PC-3 (cell line): ENCODE measurements around the gene CSRNP3. TPM values are rescaled to one million over a fixed set of nuclear protein-coding genes. Genes with fewer than 3 reads are reported as not detected.

ENCODE experiments used
- ATAC-seq: fragments of 200-7000 bp; cut with Tn5 transposase; 2 replicates; pipeline ENCODE4 v1.9.1; 2020; ENCODE audit warnings: mild to moderate bottlenecking, moderate library complexity
- BruUV-seq: library from RNA; stranded (reverse); fragments of 400-500 nt; replicated peaks from 2 replicates; lab custom pipeline; 2021; lab: Mats Ljungman, UMichigan
- CTCF ChIA-PET: fragments of 300-600 bp; sonication (Branson Sonifier 250); formaldehyde crosslinking; loops from one replicate; lab custom pipeline; 2022; ENCODE audit warnings: antibody characterized with exemption; lab: Charles Lee
- POLR2A ChIA-PET: fragments of 300-600 bp; sonication (Branson Sonifier 250); formaldehyde crosslinking; loops from one replicate; lab custom pipeline; 2022; ENCODE audit warnings: antibody characterized with exemption; ENCODE audit not compliant: unreplicated experiment; lab: Charles Lee
- DNase-seq: peaks from one replicate; pipeline ENCODE4 v3.0.0-alpha.2; 2015
- H2AFZ ChIP-seq: fragments of 300-600 bp; sonication (generic); 2 replicates; pipeline ENCODE4 v1.6.0; 2016; ENCODE audit warnings: antibody characterized with exemption, low read length
- H3F3A ChIP-seq: fragments of 300-600 bp; sonication (generic); one replicate; pipeline ENCODE4 v1.6.0; 2017; ENCODE audit warnings: antibody characterized with exemption, low read length, control low read depth, mild to moderate bottlenecking; ENCODE audit not compliant: unreplicated experiment
- H3K27ac ChIP-seq: fragments of 300-600 bp; sonication (generic); 2 replicates; pipeline ENCODE4 v1.5.1; 2016; ENCODE audit warnings: mild to moderate bottlenecking, low read length
- H3K27me3 ChIP-seq: fragments of 300-600 bp; sonication (generic); 2 replicates; pipeline ENCODE4 v1.6.1; 2016; ENCODE audit warnings: low read length, mixed read lengths
- H3K36me3 ChIP-seq: fragments of 300-600 bp; sonication (generic); 2 replicates; pipeline ENCODE4 v1.6.1; 2016; ENCODE audit warnings: low read depth, mixed run types, low read length, mixed read lengths
- H3K4me1 ChIP-seq: fragments of 300-600 bp; sonication (generic); 2 replicates; pipeline ENCODE4 v1.5.1; 2016; ENCODE audit warnings: low read length; ENCODE audit not compliant: insufficient read depth
- H3K4me2 ChIP-seq: fragments of 300-600 bp; sonication (generic); 2 replicates; pipeline ENCODE4 v1.6.0; 2016; ENCODE audit warnings: low read length
- H3K4me3 ChIP-seq: fragments of 300-600 bp; sonication (generic); 2 replicates; pipeline ENCODE4 v1.5.1; 2016; ENCODE audit warnings: mild to moderate bottlenecking, low read length, mixed read lengths
- H3K79me2 ChIP-seq: fragments of 300-600 bp; sonication (generic); 2 replicates; pipeline ENCODE4 v1.6.1; 2017; ENCODE audit warnings: low read length, mixed read lengths
- H3K9ac ChIP-seq: fragments of 300-600 bp; sonication (generic); 2 replicates; pipeline ENCODE4 v1.6.0; 2016; ENCODE audit warnings: mild to moderate bottlenecking, low read length
- H3K9me2 ChIP-seq: fragments of 300-600 bp; sonication (generic); replicated peaks from 2 replicates; pipeline ENCODE4 v1.6.1; 2016; ENCODE audit warnings: mixed run types, low read length, mixed read lengths
- H3K9me3 ChIP-seq: fragments of 300-600 bp; sonication (generic); 2 replicates; pipeline ENCODE4 v1.6.1; 2016; ENCODE audit warnings: low read length, mixed read lengths
- H4K20me1 ChIP-seq: fragments of 300-600 bp; sonication (generic); 2 replicates; pipeline ENCODE4 v1.6.1; 2016; ENCODE audit warnings: low read length, mixed read lengths
- CTCF ChIP-seq: fragments of 300-600 bp; sonication (generic); conservative IDR thresholded peaks from 2 replicates; pipeline ENCODE4 v1.5.1; 2017; ENCODE audit warnings: antibody characterized with exemption, low read depth, mild to moderate bottlenecking, low read length
- EZH2 ChIP-seq: fragments of 300-600 bp; sonication (generic); IDR thresholded peaks from one replicate; pipeline ENCODE4 v1.6.1; 2017; ENCODE audit warnings: antibody characterized with exemption, mild to moderate bottlenecking, low read length; ENCODE audit not compliant: unreplicated experiment
- EZH2phosphoT487 ChIP-seq: fragments of 300-600 bp; sonication (generic); IDR thresholded peaks from 2 replicates; pipeline ENCODE4 v1.6.1; 2018; ENCODE audit warnings: mild to moderate bottlenecking, antibody characterized with exemption, low read length, borderline replicate concordance
- intact Hi-C: fragments of 100-400 bp; cut with micrococcal nuclease; formaldehyde crosslinking; loops from 2 replicates; pipeline ENCODE4 v1.9.0; 2023
- total RNA-seq: library from RNA; depleted of rRNA; stranded (reverse); fragments of >200 nt; gene quantifications from 2 replicates; pipeline ENCODE4 v1.2.3, GENCODE V29; 2014

CSRNP3 gene
- total RNA-seq, 1 experiment from 2014 or later, result 2.2 TPM

- H3K9me3 ChIP-seq, result no peaks in the 10 kb centered on the region
- no peak overlapping the region for H2AFZ ChIP-seq
- CTCF ChIA-PET, result interaction anchor here (0.5 kb wide), 1 partner anchor 403 kb away, joined by 4 read pairs; no protein-coding TSS in a partner anchor
- BruUV-seq, result no TSS peak
- H3K9me2 ChIP-seq, result no peaks in the 10 kb centered on the region
- POLR2A ChIA-PET, result no interaction called here
- intact Hi-C loops, result loop anchor here (2.0 to 10.0 kb wide), 4 partner anchors 77 to 839 kb away; no protein-coding TSS in a partner anchor
- H3K4me1 ChIP-seq, result no peaks in the 10 kb centered on the region
- H3K36me3 ChIP-seq, result no peaks in the 10 kb centered on the region
- TF ChIP-seq EZH2 (no peak), EZH2phosphoT487 (no peak), CTCF (no peak)
- H3K79me2 ChIP-seq, result no peaks in the 10 kb centered on the region
- H3K4me2 ChIP-seq, result no peak overlapping the region
- 0 out of 2 replicates have a peak, but pooled peaks cover 3% of the 10 kb centered on the region for H3K27me3 ChIP-seq
- H3F3A ChIP-seq, result no peaks in the 10 kb centered on the region
- ATAC-seq (no peak), DNase-seq (no peak)
- no peaks in the 10 kb centered on the region for H4K20me1 ChIP-seq
- H3K27ac ChIP-seq, result no peak overlapping the region
- H3K4me3 ChIP-seq, result no peak overlapping the region
- H3K9ac ChIP-seq, result no peak overlapping the region
Observed at GRCh38 chr2:165699946-165700345, 230.4 kb downstream of the CSRNP3 start.

- Histone ChIP-seq H2AFZ (no peak overlapping the region), H4K20me1 (no peaks in the 10 kb centered on the region), H3K27ac (no peak overlapping the region), H3K9me2 (no peaks in the 10 kb centered on the region), H3K79me2 (no peaks in the 10 kb centered on the region), H3K36me3 (no peaks in the 10 kb centered on the region), H3F3A (no peaks in the 10 kb centered on the region), H3K9me3 (no peaks in the 10 kb centered on the region), H3K27me3 (0 out of 2 replicates have a peak, but pooled peaks cover 3% of the 10 kb centered on the region), H3K4me3 (no peak overlapping the region), H3K4me2 (no peak overlapping the region), H3K4me1 (no peaks in the 10 kb centered on the region), H3K9ac (no peak overlapping the region)
- POLR2A ChIA-PET, result interaction anchor here (0.6 to 0.7 kb wide), 3 partner anchors 52 to 254 kb away, joined by 3 to 5 read pairs (median 3); no protein-coding TSS in a partner anchor
- TF ChIP-seq CTCF, result no peak
- no peak for TF ChIP-seq EZH2phosphoT487
- TF ChIP-seq EZH2, result no peak
- no peak for ATAC-seq
- no TSS peak for BruUV-seq
- intact Hi-C loops, result no loop called here
- CTCF ChIA-PET, result no interaction called here
- DNase-seq, result no peak
Observed at GRCh38 chr2:165700531-165700930, 231.0 kb downstream of the CSRNP3 start.

GRCh38 chr2:165701147-165701546, 231.6 kb downstream of the CSRNP3 start:
- TF ChIP-seq CTCF (no peak), EZH2 (no peak), EZH2phosphoT487 (no peak)
- H3K27ac ChIP-seq, result no peak overlapping the region
- no peak overlapping the region for H3K9ac ChIP-seq
- no peak overlapping the region for H2AFZ ChIP-seq
- CTCF ChIA-PET, result interaction anchor here (0.6 kb wide), 1 partner anchor 307 kb away, joined by 3 read pairs; no protein-coding TSS in a partner anchor
- intact Hi-C loops, result no loop called here
- ATAC-seq, result no peak
- H3K4me3 ChIP-seq, result no peak overlapping the region
- POLR2A ChIA-PET, result interaction anchor here (0.6 to 0.7 kb wide), 3 partner anchors 51 to 254 kb away, joined by 3 to 5 read pairs (median 3); no protein-coding TSS in a partner anchor
- no peaks in the 10 kb centered on the region for H3K9me3 ChIP-seq
- no TSS peak for BruUV-seq
- H4K20me1 ChIP-seq, result no peaks in the 10 kb centered on the region
- 0 out of 2 replicates have a peak, but pooled peaks cover 3% of the 10 kb centered on the region for H3K27me3 ChIP-seq
- H3K4me1 ChIP-seq, result no peaks in the 10 kb centered on the region
- no peak overlapping the region for H3K4me2 ChIP-seq
- no peak for DNase-seq
- H3K36me3 ChIP-seq, result no peaks in the 10 kb centered on the region
- H3F3A ChIP-seq, result no peaks in the 10 kb centered on the region
- no peaks in the 10 kb centered on the region for H3K79me2 ChIP-seq
- H3K9me2 ChIP-seq, result no peaks in the 10 kb centered on the region
